K562 treated with DMSO at 1 percent for 24 hours (cell line): ENCODE measurements around the gene OR10D3. TPM values are rescaled to one million over a fixed set of nuclear protein-coding genes. Genes with fewer than 3 reads are reported as not detected.

Experiments
- total RNA-seq: library from RNA; unstranded; fragments of 300-600 nt; gene quantifications from 2 replicates; pipeline ENCODE4 v1.2.3, GENCODE V29; 2022; ENCODE audit warnings: low read depth; ENCODE audit not compliant: insufficient read depth

Gene OR10D3, protein sequence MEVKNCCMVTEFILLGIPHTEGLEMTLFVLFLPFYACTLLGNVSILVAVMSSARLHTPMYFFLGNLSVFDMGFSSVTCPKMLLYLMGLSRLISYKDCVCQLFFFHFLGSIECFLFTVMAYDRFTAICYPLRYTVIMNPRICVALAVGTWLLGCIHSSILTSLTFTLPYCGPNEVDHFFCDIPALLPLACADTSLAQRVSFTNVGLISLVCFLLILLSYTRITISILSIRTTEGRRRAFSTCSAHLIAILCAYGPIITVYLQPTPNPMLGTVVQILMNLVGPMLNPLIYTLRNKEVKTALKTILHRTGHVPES
- total RNA-seq, result not detected in 2 replicates

DNA sequence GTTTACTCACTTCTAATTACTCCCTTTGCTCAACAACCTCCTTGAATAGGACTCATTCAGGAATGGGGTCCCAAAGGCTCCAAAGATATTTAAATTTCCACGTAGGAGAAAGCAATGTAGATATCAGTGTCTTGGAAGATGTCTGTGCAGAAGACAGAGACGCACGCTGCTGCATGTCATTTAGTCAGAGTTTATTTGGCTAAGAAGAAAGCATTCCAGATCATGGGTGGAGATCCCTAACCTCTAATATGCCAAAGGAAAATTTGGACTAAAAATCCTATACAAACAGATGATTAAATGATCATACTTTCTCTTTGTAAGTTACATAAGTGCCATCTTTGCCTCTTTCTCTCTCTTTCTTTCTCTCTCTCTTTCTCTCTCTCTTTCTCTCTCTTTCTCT, at the start of gene OR10D3:
OR10D3 (plus strand) TSS at position 278 of the 400 bp plus-strand sequence. CDS start 1,925 bp downstream, outside the sequence.

Other genes starting within 250 kb of the OR10D3 start
- not detected in 2 replicates for gene OR4D5, start 243.7 kb upstream of the OR10D3 start, total RNA-seq
- not detected in 2 replicates for gene OR6T1, start 239.5 kb upstream of the OR10D3 start, total RNA-seq
- gene OR10S1, start 205.6 kb upstream of the OR10D3 start, total RNA-seq, result not detected in 2 replicates
- gene OR10G6, start 188.2 kb upstream of the OR10D3 start, total RNA-seq, result not detected in 2 replicates
- gene OR10G4, start 170.3 kb upstream of the OR10D3 start, total RNA-seq, result not detected in 2 replicates
- gene OR10G9, start 160.3 kb upstream of the OR10D3 start, total RNA-seq, result not detected in 2 replicates
- not detected in 2 replicates for gene OR10G8, start 156.5 kb upstream of the OR10D3 start, total RNA-seq
- gene OR10G7, start 142.0 kb upstream of the OR10D3 start, total RNA-seq, result not detected in 2 replicates
- gene VWA5A, start 67.9 kb upstream of the OR10D3 start, total RNA-seq, result 16.7 and 17.6 TPM in 2 replicates
- gene OR8G1, start 57.8 kb downstream of the OR10D3 start, total RNA-seq, result not detected in 2 replicates
- 0.44 and 1.7 TPM in 2 replicates for gene OR8G5, start 73.0 kb downstream of the OR10D3 start, total RNA-seq
- not detected in 2 replicates for gene OR8D1, start 130.6 kb downstream of the OR10D3 start, total RNA-seq
- not detected in 2 replicates for gene OR8D2, start 136.9 kb downstream of the OR10D3 start, total RNA-seq
- gene OR8B2, start 201.2 kb downstream of the OR10D3 start, total RNA-seq, result not detected in 2 replicates
- gene OR8B3, start 215.7 kb downstream of the OR10D3 start, total RNA-seq, result not detected in 2 replicates
- not detected in 2 replicates for gene OR8B4, start 241.5 kb downstream of the OR10D3 start, total RNA-seq